HG03432 (cell line): Measurements from ENCODE around the gene ENDOU.
A peak's percentile ranks its signal among the peaks of the same experiment; 100 is the strongest.

Experiments used
- ATAC-seq: cut with Tn5 transposase; IDR thresholded peaks from one replicate; pipeline ENCODE4 v1.9.1; 2021; ENCODE audit warnings: mild to moderate bottlenecking, moderate library complexity; ENCODE audit not compliant: unreplicated experiment

The ENDOU gene

DNA sequence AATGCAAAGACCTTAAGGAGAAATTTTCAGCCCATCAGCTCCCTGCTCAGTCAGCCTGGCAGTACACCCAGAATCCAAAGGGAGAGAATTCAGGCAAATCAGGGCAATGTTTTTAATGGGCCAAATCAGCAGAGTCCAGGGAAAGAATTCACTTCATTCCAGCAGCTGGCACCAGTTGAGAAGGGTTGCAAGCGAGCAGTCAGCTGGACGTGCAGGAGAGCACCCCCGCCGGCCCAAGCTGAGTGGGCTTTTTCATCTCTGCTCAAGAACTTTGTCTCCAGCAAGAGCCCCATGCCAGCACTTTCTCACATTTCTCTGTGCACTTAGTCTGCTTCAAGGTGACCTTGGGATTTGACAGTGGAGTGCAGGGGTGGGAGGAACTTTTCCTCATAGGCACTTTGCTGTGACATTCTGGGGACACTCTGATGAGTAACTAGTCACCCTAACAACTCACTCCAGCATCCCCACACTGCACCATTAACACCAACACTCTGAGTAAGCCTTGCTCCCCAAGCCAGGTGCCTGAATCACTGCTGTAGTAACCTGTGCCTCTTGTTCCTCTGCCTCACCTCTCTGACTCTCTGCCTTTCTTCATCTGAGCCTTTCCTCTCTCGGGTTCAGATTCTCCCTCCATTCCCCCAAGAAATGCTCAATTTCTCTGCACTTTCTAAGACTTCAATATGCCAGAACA is 2.2 kb downstream of the ENDOU start:
- ATAC-seq: no peak

DNA sequence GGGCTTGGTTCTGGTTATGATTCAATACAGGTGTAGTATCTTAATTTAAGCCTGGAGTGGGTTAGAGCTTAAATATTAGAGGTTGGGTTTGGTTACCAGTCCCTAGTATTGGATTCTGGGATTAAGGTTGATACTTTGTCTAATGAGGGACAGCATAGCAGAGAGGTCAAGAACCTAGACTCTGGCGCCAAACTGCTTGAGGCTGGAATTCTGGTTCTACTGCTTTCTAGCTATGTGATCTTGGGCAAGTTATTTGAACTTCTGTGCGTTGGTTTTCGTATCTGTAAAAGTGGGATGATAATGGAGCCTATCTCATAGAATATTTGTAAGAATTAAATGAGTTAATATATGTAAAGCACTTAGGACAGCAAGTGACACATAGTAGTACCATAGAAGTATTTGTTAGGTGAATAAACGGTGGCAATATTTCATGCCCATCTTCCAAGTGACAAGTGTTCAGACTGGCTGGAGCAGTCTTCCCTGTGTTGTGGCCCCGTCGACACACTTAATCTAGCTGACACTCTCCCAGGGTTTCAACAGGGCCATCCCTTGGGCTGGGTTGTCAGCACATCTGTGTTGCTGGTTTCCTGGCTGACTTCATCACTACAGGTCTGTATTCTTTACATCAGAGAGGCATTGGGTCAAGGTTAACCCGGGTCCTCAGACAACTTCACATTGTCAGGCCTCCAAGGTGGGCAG is 3.0 kb downstream of the ENDOU start:
- no peak for ATAC-seq

- no peak for ATAC-seq
Measured at GRCh38 chr12:47721431-47721973, 3.8 kb downstream of the ENDOU start.

GRCh38 chr12:47718531-47718930 is 6.8 kb downstream of the ENDOU start:
- ATAC-seq: no peak

DNA sequence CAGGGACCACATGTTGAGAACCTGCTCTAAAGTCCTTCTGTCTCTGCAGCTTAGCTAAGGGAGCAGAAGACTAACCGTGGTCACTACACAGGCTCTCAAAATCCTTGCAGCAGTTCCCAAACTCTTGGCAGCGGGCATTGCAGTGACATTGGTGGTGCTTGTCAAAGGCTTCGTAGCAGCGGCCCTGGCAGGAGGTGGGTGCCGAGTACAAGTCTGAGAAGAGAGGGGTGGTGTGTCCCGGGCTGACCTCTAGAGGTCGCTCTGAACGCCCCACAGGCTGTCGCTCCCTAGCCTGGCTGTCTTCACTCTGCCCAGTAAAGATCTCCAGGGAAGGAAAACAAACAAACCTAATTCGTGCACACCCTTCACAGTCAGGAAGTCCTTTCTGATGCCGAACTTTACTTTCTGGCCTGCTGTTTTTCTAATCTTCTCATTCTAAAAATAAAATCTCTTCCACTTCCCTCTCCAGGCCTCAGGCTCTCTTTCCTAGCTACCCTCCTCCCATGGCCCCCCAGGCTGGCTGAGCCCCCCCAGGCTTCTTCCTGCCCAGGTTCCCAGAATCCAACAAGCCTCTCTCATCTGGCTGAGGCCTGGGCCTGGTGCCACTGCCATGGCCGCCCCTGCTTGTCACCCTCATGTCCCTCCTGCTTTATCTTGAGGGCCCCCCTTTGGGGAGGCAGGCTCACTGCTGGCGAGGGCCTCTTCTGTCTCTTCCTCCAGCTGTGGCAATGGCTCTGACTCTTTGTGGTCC is 7.7 kb downstream of the ENDOU start:
- peak; percentile 58 for ATAC-seq

- no peak for ATAC-seq
Measured at GRCh38 chr12:47717046-47717442, 8.2 kb downstream of the ENDOU start.

DNA sequence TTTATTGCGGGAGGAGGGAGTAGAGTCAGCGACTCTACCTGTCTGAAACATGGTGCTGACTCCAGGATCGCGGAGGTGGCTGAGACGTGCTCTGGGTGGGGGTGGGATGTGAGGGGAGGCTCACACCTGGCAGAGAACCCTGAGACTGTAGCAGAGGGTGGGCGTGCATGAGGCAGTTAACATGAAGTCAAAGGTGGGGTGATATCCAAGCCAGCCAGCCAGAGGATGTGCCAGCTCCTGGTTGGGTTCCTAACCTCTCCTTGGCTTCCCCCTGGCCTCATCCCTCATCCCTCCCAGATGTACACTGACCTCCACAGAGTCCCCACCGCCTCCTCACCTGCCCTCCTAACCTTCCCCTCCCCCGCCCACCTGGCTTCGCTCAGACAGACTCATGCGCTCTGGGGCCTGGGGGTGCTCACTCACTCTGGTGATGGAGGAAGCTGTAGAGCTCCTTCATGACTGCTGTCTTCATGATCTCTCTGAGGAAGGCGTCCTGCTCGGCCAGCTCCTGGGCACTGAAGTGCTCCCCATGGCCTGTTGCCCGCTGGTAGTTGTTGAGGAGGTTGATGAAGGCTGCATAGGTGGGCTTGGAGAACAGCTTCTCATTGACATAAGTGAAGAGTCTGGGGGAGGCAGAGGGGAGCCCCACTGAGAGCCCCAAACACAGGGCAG is 9.3 kb downstream of the ENDOU start:
- ATAC-seq: no peak

GRCh38 chr12:47715393-47715876 is 9.9 kb downstream of the ENDOU start:
- peak; percentile 80 for ATAC-seq

GRCh38 chr12:47714826-47715386 is 10.4 kb downstream of the ENDOU start:
- ATAC-seq: no peak

DNA sequence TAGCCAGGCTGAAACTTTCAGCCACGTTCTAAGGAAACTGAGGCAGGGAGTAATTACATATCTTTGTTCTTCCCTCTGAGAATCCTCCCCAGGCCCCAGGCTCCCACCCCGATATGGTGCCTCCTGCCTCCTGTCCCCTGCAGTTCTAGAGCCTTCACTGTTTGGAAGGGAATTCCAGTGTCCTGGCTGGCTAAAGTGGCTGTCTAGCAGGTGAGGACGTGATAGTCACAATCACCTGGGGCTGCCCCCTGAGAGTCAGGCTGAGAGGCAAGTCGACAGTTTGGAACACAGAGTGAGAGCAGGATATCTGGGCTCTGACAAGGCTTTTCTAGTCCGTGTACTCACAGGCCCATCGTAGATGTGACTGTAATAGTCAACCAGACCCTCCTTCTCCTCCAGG is 13.1 kb downstream of the ENDOU start:
- no peak for ATAC-seq

DNA sequence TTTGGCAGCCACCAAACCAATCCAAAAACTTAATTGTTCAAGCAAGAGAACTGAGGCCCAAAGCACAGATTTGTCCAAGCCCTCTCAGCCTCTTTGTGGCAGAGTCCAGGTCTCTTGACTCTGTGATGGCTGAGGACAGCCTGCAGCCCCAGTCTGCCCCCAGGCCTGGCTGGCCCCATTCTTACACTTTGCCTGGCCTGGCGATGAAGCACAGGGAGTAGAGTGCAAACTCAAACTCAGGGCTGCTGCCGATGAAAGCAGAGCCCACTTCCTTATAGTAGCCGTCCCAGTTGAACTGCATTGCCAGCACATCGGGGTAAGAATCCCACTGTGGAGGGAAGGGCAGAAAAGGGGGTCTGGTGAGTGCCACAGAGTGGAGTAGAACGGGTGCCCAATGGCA is 13.8 kb downstream of the ENDOU start:
- ATAC-seq: no peak

DNA sequence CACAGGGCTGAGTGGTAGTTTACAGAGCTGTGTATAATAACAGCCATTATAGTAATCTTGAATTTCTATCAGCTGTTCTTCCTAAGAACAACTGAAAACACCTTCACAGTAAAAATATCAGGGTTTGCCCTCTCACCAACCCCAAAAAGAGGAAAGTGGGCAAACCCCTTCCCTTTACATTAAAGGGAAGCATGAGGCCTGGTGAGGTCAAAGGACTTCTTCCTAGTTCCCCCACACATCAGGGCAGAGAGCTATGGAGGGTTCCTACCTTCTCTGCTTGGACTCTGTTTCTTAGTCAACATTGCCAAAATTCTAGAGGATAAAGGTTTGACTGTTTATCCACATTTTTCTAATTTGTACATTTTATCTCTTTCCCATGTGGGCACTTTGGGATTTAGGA is 15.0 kb downstream of the ENDOU start:
- no peak for ATAC-seq

DNA sequence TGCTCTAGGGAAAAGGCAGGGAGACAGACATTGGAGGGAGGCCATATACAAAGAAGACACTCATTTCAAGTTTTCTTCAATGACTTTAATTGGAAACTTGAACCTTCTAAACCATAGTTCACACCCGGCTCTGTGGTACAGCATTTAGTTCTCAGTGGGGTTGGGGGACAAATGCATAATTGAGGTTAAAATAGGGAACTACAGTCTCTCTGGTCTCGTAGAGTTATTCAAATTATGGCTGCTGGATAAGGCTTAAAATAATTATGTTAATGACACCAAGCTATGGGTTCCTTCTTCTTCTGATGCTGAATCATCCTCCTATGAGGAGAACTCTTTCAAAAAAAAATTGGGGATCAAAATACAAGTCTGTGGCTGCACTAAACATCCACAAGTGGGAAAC is 15.6 kb downstream of the ENDOU start:
- ATAC-seq: no peak

- ATAC-seq: no peak
Measured at GRCh38 chr12:47709237-47709636, 16.1 kb downstream of the ENDOU start.

DNA sequence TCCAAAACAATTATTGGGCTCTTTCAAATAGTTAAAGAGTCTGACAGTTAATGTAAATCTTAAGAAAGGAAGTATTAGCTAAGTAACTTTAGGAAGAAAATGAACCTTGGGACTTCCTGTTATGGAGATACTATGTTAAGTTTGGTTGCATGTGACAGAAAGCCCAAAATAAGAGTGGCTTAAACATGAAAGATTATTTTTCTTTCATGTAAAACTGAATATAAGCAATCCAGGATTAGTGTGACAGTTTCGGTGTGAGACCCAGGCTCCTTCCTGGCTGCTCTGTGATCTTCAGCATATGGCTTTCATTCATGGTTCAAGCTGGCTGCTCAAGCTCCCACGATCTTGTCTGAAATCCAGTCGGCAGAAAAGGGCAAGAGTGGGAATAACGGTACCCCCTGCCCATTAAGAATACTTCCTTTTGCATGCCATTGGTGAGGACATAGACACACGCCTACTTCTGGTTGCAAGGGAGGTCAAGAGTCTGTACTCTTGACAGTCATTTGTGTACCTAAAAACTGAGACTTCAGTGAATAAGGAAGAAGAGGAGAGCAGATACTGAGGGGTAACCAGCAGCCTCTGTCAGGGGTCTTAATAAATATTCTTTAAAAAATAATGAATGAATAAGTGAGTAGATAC is 17.3 kb downstream of the ENDOU start:
- ATAC-seq: peak; percentile 21

- no peak for ATAC-seq
Measured at GRCh38 chr12:47707355-47707754, 17.9 kb downstream of the ENDOU start.

DNA sequence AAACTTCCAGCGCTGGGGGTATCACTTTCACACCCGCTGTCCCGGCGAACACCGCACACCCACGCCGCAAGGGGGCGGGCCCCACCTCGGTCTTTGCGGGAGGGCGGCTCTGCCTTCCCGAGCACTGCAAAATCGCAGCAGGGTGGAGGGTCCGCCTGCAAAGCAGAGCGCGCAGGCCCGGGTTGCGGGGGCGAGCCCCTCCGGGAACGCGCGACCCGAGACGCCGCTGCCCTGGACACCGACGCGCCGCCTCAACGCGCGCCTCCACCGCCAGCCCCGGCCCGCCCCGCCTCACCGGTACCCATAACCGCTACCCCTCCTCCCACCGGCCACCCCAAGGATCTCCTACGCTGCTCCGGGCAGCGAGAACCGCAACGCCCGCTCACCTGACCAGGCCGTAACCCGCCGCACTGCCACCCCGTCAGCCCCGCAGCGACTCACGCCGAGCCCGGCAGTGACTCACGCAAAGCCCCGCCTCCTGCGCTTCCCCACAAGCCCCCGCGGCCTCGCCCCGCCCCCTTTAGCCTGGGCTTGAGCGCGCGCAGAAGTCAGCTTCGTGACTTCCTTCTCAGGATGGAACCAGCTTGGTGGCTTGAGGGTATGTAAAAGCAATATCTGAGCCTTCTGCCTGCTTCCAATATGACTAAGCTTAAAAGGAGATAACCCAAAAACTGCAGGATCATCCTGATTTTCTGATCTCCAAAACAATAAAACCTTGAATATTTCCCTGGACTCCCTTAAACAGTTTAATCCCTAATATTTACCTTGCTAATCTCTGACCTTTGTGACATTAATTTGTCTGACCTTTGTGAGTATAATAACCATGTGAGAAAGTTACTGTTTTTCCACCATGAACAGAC is 19.5 kb downstream of the ENDOU start, which contains the start of gene RPAP3:
Gene RPAP3, minus strand, starts transcription at position 465 of the 860 bp plus-strand sequence. CDS start 3,190 bp downstream, outside the sequence.
- ATAC-seq: peak; percentile 89

GRCh38 chr12:47705229-47705565 is 20.1 kb downstream of the ENDOU start:
- ATAC-seq: no peak

DNA sequence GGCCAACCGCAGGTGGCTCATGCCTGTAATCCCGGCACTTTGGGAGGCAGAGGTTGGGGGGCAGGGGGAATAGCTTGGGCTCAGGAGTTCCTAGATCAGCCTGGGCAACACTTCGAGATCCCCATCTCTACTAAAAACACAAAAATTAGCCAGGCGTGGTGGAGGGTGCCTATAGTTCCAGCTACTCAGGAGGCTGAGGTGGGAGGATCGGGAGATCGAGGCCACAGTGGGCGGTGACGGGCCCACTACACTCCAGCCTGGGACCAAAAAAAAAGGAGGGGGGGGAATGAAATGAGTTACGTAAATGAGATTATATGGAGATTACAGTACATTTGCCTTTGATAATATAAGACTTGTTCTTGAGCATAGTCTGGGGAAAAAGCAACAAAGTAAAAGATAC is 20.6 kb downstream of the ENDOU start:
- ATAC-seq: no peak
